NOMO-1 treated with DMSO at 0.1 percent for 48 hours (cell line): ENCODE results near the gene SLC5A6.

ENCODE experiments used
- DNase-seq: peaks from one replicate; lab custom pipeline; 2025; ENCODE audit not compliant: unreplicated experiment; lab: John Stamatoyannopoulos, UW

The SLC5A6 gene

DNA sequence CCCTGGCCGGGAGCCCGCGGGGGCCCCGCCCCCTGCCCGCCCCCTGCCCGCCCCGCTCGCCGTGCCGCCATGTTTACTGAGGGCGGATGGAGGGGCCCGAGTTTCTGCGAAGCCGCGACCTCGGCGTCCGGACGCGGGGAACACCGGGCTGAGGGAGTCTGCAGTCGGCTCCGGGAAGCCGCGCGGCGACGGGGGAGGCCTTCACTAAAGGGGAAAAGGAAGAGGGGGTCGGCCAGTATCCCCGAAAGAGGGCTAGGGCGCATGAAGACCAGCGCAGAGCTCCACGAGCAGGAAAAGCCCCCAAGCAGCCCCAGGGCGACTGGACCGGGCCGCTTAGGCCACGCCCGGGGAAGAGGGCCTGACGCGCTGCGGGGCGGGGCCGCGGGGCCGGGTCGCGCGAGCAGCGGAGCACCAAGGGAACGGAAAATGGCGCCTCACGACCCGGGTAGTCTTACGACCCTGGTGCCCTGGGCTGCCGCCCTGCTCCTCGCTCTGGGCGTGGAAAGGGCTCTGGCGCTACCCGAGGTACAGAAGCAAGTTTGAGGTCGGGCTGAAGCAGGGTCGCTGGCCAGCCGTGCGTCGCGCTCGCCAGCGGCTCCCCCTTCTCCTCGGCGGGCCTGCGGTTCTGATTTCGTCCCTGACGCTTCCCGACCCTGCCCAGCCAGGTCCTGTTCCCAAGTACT is at the start of gene SLC5A6, which contains the start of gene ATRAID:
TSS of gene SLC5A6 (minus strand) at position 326 of the 683 bp plus-strand sequence. CDS start 4,618 bp downstream, outside the sequence.
TSS of gene ATRAID (plus strand) at position 99 of the 683 bp plus-strand sequence. CDS start at position 427, 328 bp downstream.
- DNase-seq: peak; percentile 84

DNA sequence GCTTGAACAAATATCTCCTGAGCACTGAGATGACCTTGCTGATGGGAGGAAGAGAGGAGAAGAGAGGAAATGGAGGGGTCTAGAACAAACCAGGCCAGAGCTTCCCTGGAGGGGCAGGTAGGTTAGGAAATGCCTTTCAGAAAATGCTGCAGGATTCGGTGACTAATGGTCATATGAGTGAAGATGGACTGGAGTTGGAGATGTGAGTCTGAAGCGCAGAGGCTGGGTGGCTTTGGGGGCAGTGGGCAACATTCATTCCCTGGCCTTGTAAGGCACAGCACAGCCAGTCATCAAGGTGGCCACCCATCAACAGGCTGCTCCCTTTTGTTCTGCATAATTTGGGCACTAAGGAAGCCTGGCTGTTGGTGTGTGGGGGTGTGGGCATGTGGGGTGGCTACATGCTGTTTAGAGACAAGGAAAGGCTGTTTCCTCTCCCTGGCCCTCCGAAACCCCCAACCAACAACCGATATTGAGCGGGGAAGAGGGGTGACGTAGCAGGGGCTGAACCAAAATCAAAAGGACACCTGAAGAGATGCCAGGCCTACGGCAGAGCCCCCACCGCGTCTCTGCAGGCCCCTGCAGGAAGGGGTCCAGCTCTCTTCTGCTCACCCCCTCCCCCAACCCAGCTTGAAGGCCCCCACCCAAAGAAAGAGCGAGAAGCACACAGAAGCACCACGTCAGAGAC is 49.3 kb upstream of the SLC5A6 start:
- DNase-seq: no peak

DNA sequence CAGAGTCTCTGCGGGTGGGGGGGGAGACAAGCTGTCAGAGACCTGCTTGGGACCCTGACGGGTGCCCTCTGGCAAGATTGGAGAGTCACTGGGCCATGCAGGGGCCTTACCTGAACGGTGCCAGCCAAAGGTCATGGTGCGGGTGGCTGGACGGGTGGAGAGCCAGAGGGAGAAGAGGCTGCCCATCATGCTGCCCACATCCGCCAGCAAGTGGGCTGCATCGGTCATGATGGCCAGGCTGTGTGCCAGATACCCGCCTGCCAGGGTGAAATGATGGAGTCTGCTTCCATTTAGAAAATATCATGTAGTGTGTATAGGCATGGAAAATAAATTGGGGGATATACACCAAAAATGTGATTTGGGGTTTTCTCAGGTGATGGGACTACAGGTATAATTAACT is 46.0 kb upstream of the SLC5A6 start:
- no peak for DNase-seq

DNA sequence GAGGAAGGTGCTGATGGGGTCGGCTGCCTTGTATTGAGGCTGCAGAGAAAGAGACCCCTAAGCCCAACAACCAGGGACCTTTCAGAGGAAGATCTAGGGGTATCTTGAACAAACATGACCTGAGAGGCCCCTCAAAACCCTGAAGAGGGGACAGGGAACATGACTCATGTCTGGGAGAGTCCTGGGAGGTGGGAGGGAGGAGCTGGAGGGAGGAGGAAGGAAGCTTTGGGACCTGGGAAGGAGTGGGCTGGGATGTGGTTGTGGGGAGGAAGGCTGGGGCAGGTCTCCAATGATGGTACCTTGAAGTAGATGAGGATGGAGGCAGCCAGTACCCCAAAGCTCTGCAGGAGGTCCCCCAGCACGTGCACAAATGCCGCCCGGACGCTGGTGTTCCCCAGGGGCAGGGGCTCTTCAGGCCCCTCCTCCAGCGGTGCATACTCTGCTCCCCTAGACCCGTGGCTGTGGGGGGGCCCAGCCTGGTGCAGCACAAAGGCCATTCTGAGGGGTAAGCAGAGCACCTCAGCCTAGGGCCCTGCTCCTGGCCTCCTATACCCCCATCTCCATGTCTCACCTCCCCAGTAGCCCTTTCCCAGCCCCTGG is 44.9 kb upstream of the SLC5A6 start:
- no peak for DNase-seq

DNA sequence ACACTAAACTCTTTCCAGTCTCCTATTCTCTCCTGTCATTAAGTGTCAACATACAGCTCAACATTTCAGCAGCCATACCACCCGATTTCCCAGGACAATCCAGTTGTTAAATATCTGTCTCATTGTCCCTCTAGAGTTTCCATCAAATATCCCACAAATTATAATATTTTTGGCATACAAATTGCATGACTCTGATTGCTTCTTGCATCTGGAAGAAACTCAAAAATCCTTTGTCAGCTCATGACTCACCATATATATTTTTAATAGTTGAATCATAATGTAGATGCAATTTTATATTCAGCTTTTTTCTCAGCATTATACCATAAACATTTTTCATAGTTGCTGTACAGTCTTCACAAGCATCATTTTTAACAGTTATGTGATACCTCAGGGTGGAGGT is 43.6 kb upstream of the SLC5A6 start:
- DNase-seq: no peak

DNA sequence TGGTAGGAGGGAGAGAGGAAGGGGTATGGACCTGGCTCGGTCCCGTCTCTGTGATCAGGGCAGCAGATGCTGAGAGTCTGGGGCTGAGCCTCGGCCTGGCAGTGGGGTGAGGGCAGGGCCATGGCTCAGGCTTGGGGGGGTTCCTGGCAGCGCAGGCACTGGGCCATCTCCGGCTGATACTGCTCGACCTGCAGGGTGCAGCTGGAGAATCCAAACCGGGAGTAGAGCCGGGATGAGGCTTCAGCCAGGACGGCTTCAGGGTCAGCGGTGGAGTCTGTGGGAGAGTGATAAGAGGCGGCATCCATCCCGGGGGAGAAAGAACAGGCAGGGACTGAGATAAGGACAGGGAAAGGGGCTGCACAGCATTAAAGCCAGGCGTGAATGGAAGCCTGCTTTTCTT is 43.1 kb upstream of the SLC5A6 start:
- no peak for DNase-seq

DNA sequence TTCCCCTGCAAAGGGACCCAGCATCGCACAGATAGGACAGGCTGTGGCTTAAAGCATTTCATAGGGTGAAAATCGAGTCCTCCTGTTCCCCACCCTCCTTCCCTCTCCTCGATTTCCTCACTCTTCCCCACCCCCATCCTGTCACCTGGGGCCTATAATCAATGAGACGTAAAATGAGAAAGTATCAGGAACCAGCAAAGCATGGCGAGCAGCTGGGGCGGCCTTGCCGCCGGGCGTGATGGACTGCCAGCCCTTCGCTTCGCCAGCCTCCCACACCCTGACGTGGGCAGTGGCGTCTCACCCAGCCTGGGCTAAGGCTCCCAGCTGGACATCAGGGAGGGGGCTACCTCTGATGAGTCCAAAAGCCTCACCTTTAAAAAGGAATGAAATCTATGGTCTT is 39.7 kb upstream of the SLC5A6 start:
- DNase-seq: no peak

DNA sequence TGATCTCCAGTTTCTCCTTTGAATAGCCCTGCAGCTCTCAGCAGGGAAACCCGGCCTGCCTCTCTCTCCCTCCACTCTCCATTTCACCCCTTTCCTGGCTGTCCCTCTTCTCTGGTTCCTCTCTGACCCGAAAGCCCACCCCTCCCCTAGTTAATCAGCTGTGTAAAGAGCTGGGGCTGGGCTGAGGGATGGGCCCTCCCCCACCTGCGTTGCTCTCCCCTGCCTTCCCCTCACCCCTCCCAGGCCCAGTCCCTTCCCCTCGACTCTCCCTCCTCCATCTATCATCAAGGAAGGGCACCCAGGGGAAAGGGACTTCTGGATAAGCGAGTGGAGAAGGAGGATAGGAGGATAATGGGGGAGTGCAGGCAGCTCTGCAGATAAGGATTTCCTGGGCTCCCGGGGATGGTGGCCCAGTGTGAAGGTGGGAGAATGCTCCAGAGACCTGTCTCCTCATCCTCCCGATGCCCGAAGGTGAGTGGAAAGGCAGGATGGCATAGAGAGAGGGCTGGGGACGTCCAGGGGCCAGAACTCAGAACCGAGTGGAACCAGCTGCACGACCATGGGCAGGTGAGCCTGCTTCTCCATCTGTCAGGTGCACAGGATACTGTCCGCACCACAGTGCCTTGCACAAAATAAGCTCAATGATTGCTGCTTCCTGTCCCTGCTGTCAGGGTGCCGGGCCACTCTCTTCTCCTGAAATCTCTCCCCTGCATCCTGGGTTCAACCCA is 38.7 kb upstream of the SLC5A6 start:
- DNase-seq: no peak

DNA sequence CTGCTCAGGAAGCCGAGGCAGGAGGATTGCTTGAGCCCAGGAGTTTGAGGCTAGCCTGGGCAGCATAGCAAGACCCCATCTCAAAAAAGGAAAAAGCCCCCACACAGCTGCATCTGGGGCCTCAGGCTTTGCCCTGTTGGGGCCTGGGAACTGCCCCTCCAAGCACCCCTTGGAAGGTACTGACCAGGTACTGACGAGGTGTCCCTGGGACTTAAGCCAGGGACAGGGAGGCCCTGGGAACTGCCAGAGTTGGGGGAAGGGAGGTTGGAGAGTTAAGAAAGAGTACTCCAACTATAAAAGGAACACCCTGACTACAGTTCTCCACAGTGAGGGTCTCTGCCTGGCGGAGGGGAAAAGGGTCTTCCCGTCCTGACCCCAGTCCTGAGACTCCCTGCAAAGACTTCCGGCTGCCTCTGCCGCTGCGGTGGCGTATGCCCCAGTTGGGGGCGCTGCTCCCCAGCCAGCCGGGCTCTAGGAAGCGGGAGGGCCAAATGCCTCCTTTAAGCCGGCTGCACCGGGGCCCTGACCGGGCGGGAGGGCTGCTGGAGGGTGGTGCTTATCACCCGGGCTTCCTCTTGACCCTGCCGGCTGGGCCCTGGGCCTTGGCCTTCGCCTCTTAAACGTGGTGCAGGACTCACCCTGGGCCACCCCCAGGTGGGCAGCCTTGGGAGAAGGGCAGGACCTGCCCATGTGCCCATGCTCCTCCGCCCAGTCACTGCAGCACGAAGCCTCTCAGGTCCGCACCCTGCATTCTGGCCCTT is 38.0 kb upstream of the SLC5A6 start:
- DNase-seq: peak; percentile 51

DNA sequence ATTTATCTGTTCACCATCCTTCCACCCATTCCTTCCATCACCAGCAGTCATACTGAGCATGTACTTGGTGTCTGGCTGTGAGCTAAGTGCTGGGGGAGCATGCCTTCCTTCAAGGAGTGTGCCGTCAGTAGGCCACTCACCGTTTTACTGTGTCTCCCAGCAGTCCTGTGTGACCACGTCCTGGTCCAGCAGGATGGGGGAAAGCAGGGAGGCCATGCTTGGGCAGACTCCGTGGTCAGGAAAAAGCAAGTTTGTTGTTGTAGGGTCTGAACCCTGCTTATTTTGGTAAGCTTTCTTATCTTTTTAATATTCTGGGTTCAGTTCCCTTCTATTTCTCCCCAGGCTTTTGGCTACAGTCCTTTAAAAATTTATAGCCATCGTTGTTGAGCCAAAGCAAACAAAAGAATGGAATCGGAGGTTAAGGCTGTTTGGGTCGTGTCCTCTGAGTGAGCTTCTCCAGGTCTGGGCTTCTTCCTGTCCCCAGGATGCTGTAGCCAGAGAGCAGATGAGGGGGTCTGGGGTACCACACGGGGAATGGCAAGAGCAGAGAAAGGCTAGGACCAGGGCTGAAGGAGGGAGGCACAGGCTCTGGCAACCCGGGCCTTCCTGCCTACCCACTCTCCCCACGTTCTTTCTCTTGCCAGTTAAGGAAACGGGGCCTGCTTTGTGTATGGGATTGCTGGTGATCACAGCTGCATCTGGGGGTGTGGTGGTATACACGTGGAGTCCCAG is 37.3 kb upstream of the SLC5A6 start:
- no peak for DNase-seq

DNA sequence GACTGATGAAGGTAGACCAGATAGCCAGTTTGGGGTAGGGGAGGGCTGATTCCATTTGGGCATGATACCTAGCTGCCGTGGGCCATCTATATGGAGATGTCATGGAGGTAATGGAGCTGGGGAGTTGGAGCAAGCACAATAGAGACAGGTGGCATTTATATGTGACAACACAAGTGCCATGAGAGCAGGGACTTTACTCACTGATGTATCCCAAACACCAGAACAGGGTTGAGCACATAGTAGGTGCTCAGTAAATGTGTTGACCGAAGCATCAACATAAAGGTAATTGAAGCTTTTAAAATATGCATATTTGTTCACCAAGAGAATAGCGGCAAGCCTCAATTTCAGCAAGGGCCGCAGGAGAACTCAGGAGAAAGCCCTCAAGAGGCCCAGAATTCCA is 35.8 kb upstream of the SLC5A6 start:
- no peak for DNase-seq

DNA sequence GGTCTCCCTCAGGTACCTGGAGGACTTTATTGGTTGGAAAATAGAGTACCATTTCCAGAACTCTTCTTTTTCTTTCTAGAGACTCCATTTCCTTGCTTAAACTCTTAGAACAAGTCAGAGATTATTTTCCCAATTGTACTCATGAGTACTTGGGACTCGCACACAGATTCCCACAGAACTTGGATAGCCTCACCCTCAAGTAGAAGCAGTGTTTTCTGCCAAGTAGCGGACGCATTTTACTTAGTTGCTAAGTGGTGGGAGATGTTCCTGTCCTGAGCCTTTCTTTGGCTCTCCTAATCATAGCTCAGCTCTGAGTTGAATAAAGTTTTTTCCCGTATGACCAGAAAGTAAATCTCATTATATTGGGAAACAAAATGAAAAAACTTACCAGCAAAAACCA is 33.6 kb upstream of the SLC5A6 start:
- no peak for DNase-seq

DNA sequence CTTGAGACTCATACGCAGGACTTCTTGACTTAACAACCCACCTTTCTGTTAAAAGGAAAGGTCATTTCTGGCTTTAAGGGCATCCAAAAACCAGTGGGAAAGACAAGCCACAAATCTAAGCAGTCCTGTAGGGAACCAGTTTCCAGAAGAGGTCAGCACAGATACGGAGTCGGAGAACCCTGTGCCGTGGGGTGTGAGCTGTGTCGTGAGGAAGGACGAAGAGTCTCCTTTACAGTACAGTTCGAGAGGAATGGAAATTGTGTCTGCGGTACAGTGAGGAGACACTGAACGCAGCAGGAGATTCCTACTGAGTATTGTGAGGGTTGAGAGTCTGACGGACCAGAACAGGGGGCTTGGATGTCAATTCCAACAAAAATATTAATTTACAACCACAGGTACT is 33.0 kb upstream of the SLC5A6 start:
- DNase-seq: no peak

DNA sequence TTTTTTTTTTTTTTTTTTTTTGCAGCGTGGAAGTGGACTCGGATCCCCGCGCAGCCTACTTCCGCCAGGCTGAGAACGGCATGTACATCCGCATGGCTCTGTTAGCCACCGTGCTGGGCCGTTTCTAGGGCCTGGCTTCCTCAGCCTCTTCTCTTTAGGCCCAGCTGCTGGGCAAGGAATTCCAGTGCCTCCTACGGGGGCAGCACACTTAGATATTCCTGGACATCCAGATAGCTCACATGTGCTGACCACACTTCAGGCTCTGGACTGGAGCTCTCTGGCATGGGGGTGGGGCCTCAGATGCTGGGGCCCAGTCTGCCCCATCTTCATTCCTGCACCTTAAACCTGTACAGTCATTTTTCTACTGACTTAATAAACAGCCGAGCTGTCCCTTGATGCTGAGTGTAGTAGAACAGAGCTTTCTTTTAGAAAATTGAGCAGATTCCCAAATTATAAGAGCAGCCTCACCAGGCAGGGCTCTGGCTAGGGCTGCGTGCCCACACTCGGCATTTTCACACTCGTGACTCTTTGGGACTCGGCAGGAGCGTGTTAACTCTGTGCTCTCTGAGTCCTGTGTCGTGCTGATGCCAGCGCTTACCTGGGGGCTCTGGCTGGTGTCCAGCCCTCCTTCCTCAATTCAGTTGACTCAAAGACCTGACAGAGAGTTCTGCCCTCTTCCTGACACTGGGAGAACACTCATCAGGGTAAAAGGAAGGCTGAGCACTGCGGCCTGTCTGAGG is 31.5 kb upstream of the SLC5A6 start:
- no peak for DNase-seq

DNA sequence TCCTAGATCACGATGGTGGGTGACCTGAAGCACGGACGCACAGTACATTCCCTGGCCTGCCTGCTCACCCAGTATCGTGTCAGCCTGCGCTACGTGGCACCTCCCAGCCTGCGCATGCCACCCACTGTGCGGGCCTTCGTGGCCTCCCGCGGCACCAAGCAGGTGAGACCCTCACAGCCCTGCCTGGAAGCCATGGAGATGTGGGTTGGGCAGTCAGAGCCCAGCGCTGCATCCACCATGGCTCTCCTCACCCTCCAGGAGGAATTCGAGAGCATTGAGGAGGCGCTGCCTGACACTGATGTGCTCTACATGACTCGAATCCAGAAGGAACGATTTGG is 30.5 kb upstream of the SLC5A6 start:
- no peak for DNase-seq

DNA sequence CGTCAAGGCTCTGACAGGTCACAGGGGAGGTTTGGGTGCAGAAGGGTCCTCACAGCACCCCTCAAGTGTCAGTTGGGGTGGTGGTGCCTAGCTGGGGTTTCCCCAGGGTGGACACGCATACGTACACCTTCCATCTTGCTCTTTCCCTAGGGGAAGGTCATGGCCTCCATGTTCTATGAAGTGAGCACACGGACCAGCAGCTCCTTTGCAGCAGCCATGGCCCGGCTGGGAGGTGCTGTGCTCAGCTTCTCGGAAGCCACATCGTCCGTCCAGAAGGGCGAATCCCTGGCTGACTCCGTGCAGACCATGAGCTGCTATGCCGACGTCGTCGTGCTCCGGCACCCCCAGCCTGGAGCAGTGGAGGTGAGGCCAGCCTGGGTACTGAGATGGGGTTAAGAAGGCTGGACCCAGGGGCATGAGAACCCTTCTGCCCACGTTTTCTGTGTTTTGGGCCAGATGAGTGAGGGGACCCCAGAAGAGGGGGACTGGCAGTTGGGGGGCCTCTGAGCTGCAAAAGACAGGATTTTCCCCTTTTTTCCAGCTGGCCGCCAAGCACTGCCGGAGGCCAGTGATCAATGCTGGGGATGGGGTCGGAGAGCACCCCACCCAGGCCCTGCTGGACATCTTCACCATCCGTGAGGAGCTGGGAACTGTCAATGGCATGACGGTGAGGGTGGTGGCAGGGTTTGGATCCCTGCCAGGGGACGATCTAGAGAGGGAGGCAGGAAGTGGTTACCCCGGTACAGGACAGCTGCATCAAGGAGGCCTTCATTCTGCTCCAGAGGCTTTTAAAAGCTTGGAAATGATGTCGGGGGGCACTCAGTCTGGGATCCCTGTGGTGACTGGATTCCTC is 29.9 kb upstream of the SLC5A6 start:
- no peak for DNase-seq

DNA sequence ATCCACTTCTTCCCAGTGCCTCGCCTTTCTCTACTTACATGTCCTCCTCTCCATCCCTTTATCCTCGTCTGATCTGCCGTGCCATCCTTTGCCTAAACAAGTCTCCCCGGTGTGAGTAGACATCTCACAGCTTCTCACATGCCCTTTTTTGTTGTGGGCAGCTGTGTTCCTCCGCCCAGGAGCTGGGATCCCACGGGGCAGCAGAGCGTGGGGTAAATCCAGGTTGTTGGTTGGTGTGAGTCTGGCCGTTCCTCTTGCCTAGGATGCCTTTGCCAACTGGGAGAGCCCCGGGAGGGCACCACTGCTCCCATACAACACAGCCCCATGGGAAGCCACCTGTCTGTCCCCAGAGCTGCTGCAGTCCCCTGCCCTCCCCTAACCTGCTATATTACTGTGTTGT is 28.3 kb upstream of the SLC5A6 start:
- no peak for DNase-seq

DNA sequence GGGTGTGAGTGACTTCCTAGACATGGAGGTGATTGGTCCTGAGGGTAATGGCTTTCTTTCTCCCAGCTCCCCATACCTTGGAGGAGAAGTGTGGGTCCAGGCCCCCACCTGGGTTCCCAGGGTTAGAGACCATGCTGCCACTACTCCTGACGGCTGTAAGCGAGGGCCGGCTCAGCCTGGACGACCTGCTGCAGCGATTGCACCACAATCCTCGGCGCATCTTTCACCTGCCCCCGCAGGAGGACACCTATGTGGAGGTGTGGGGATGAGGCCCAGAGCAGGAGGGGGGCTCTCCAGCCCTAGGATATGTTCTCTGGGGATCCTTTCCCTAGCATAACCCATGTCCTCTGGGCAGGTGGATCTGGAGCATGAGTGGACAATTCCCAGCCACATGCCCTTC is 26.9 kb upstream of the SLC5A6 start:
- DNase-seq: no peak
